GM12878 (cell line): ENCODE measurements around the gene SMAP1. TPM values are rescaled to one million over a fixed set of nuclear protein-coding genes. Genes with fewer than 3 reads are reported as not detected.

ENCODE experiments used
- ATAC-seq: fragments of 200-7000 bp; cut with Tn5 transposase; 3 replicates; pipeline ENCODE4 v1.9.1; 2020; ENCODE audit warnings: mild to moderate bottlenecking, moderate library complexity
- BruUV-seq: library from RNA; stranded (reverse); fragments of 400-500 nt; replicated peaks from 2 replicates; lab custom pipeline; 2021; lab: Mats Ljungman, UMichigan
- CTCF ChIA-PET: fragments of 300-600 bp; sonication (Branson Sonifier 250); formaldehyde crosslinking; extraction: SDS; loops from one replicate; lab custom pipeline; 2021; ENCODE audit warnings: inconsistent platforms; lab: Yijun Ruan, JAX
- POLR2A ChIA-PET: fragments of 350-600 bp; formaldehyde crosslinking; extraction: SDS; loops from one replicate; lab custom pipeline; 2021; ENCODE audit warnings: inconsistent platforms; lab: Charles Lee
- RAD21 ChIA-PET: fragments of 300-600 bp; sonication (Branson Sonifier 250); formaldehyde crosslinking; loops from one replicate; lab custom pipeline; 2023; ENCODE audit warnings: antibody characterized with exemption; ENCODE audit not compliant: unreplicated experiment; lab: Charles Lee
- SMC1A ChIA-PET: fragments of 300-600 bp; sonication (Branson Sonifier 250); formaldehyde crosslinking; loops from one replicate; lab custom pipeline; 2023; ENCODE audit not compliant: unreplicated experiment, uncharacterized antibody; lab: Charles Lee
- DNase-seq: peaks from one replicate; pipeline ENCODE4 v3.0.0-alpha.2; 2011; ENCODE audit warnings: low read depth, low spot score
- FAIRE-seq: peaks from 3 replicates; lab custom pipeline; 2011; peaks lifted over from hg19 to GRCh38; lab: Jason Lieb, UNC
- H2AFZ ChIP-seq: 2 replicates; pipeline ENCODE4 v1.6.0; 2011; ENCODE audit warnings: low read depth, low read length, control low read depth; ENCODE audit not compliant: control insufficient read depth
- H3K27ac ChIP-seq: 2 replicates; pipeline ENCODE4 v1.5.1; 2011; ENCODE audit warnings: control low read depth; ENCODE audit not compliant: control insufficient read depth, insufficient read depth
- H3K27me3 ChIP-seq, 2 experiments: replicated peaks in 1 of 2; 2 replicates each; pipeline versions ENCODE4 v1.6.0 to v1.6.1; 2011; ENCODE audit warnings: low read length in 1 of 2; ENCODE audit not compliant: control insufficient read depth in 2 of 2, insufficient read depth in 2 of 2
- H3K36me3 ChIP-seq, 2 experiments: 2 replicates each; pipeline ENCODE4 v1.5.1; 2011; ENCODE audit warnings: low read length in 1 of 2; ENCODE audit not compliant: control insufficient read depth in 2 of 2, insufficient read depth in 2 of 2
- H3K4me1 ChIP-seq: 2 replicates; pipeline ENCODE4 v1.6.1; 2011; ENCODE audit warnings: mild to moderate bottlenecking, low read length, moderate library complexity, mixed read lengths; ENCODE audit not compliant: control insufficient read depth, insufficient read depth
- H3K4me2 ChIP-seq: 2 replicates; pipeline ENCODE4 v1.6.0; 2011; ENCODE audit warnings: control low read depth; ENCODE audit not compliant: control insufficient read depth, insufficient read depth
- H3K4me3 ChIP-seq: fragments of 200-600 bp; sonication (generic); 2 replicates; pipeline ENCODE4 v1.5.1; 2016
- H3K79me2 ChIP-seq: 2 replicates; pipeline ENCODE4 v1.6.0; 2011; ENCODE audit warnings: low read length; ENCODE audit not compliant: control insufficient read depth, insufficient read depth
- H3K9ac ChIP-seq: 2 replicates; pipeline ENCODE4 v1.8.0; 2011; ENCODE audit warnings: low read length, control low read depth, mixed read lengths; ENCODE audit not compliant: control insufficient read depth, insufficient read depth
- H3K9me3 ChIP-seq: replicated peaks from 3 replicates; pipeline ENCODE4 v1.5.1; 2011; ENCODE audit warnings: mild to moderate bottlenecking, low read length; ENCODE audit not compliant: control insufficient read depth, insufficient read depth
- H4K20me1 ChIP-seq: 2 replicates; pipeline ENCODE4 v1.6.0; 2011; ENCODE audit not compliant: control insufficient read depth, insufficient read depth
- CBX3 ChIP-seq: fragments of 200-600 bp; sonication (generic); IDR thresholded peaks from 2 replicates; pipeline ENCODE4 v1.6.1; 2016; ENCODE audit warnings: low read depth, borderline replicate concordance
- HDAC6 ChIP-seq: fragments of 200-600 bp; sonication (generic); IDR thresholded peaks from one replicate; pipeline ENCODE4 v1.8.0; 2017; ENCODE audit warnings: antibody characterized with exemption; ENCODE audit not compliant: unreplicated experiment
- HDGF ChIP-seq: fragments of 450-650 bp; IDR thresholded peaks from 2 replicates; pipeline ENCODE4 v1.6.1; 2016; ENCODE audit warnings: antibody characterized with exemption
- NR2C1 ChIP-seq: fragments of 450-650 bp; IDR thresholded peaks from 2 replicates; pipeline ENCODE4 v1.6.1; 2017; ENCODE audit warnings: antibody characterized with exemption, mild to moderate bottlenecking, moderate library complexity
- POLR2AphosphoS2 ChIP-seq: IDR thresholded peaks from 2 replicates; pipeline ENCODE4 v1.6.1; 2011; ENCODE audit warnings: low read depth, mild to moderate bottlenecking, low read length, improper control_type of control experiment, moderate library complexity
- SMAD5 ChIP-seq: IDR thresholded peaks from 2 replicates; pipeline ENCODE4 v1.6.1; 2016; ENCODE audit warnings: antibody characterized with exemption, low read depth
- TARDBP ChIP-seq: IDR thresholded peaks from 2 replicates; pipeline ENCODE4 v1.6.1; 2016; ENCODE audit warnings: borderline replicate concordance
- ZNF24 ChIP-seq: fragments of 450-650 bp; IDR thresholded peaks from 2 replicates; pipeline ENCODE4 v1.6.1; 2017; ENCODE audit warnings: antibody characterized with exemption, mild to moderate bottlenecking
- WGBS: methylation state at CpG from one replicate; pipeline ENCODE4 v1.1.6; 2016; ENCODE audit warnings: low lambda C conversion rate; ENCODE audit not compliant: insufficient replicate concordance, insufficient coverage; ENCODE audit errors: missing lambda C conversion rate; 5-methylcytosine and 5-hydroxymethylcytosine counted together
- in situ Hi-C: fragments of 300-500 bp; cut with MboI; formaldehyde crosslinking; loops from 9 replicates; pipeline ENCODE4 v1.14.3; 2018; ENCODE audit warnings: mixed read lengths
- intact Hi-C: fragments of 100-400 bp; cut with micrococcal nuclease; formaldehyde crosslinking; loops from one replicate; pipeline ENCODE4 v1.14.2; 2022; ENCODE audit not compliant: unreplicated experiment
- polyA plus RNA-seq, 11 experiments: library from polyadenylated mRNA; depleted of rRNA in 4 of 11; unstranded in 6 of 11; stranded (reverse) in 5 of 11; fragments of >200 nt; fragmentation: Nextera tagmentation in 4 of 11; fragmentation: Illumina TruSeq in 1 of 11; extraction: Ambion mirVana in 4 of 11; extraction: Trizol in 1 of 11; gene quantifications; 1 replicate in 1 of 11; 2 replicates in 10 of 11; pipeline versions ENCODE4 v1.2.1 to v1.2.3, GENCODE V29; 2011 to 2016; ENCODE audit warnings: inconsistent platforms in 2 of 11, missing spikeins in 2 of 11, low read depth in 1 of 11
- total RNA-seq, 4 experiments: library from RNA; depleted of rRNA in 3 of 4; stranded (reverse); fragments of >200 nt in 3 of 4; fragmentation: Illumina TruSeq in 1 of 4; extraction: Trizol in 1 of 4; gene quantifications; 2 replicates each; pipeline versions ENCODE4 v1.2.1 to v1.2.3, GENCODE V29; 2013 to 2021
- TF ChIP-seq, protein P1 (sequence below): IDR thresholded peaks from 2 replicates; pipeline ENCODE4 v1.6.1; 2012; ENCODE audit warnings: low read depth, low read length, improper control_type of control experiment
- TF ChIP-seq, protein P2 (sequence below): fragments of 150-350 bp; IDR thresholded peaks from 2 replicates; pipeline ENCODE4 v1.6.1; 2014; ENCODE audit warnings: mild to moderate bottlenecking, low read depth, low read length

Gene SMAP1
- total and polyA plus RNA-seq, 10 of the 15 experiments (the other 5 are each of a cell fraction or from before 2014, with no cell fraction given): 13.7 to 33.9 (median 25.3) TPM

- no peak for DNase-seq
Measured at GRCh38 chr6:70668499-70668812, 773 bp downstream of the SMAP1 start.

More at GRCh38 chr6:70668499-70668812, 773 bp downstream of the SMAP1 start:
- POLR2A ChIA-PET: interaction anchor here (1.7 to 2.6 kb wide), 5 partner anchors 10 to 256 kb away, joined by 6 to 12 read pairs (median 11); partner anchors contain the start of genes FAM135A and SDHAF4
- no peaks in the 10 kb centered on the region for H3K27me3 ChIP-seq
- intact Hi-C loops (loop anchor here (2.0 to 5.0 kb wide), 3 partner anchors 18 to 256 kb away; partner anchors contain the start of genes FAM135A and SDHAF4), in situ Hi-C loops (no loop called here)
- peak overlapping the region; percentile 82 for H3K9ac ChIP-seq
- SMC1A ChIA-PET: interaction anchor here (0.7 to 5.2 kb wide), 9 partner anchors 11 to 621 kb away, joined by 3 to 40 read pairs (median 6); partner anchors contain the start of genes FAM135A and SDHAF4
- RAD21 ChIA-PET: interaction anchor here (1.1 to 2.0 kb wide), 3 partner anchors 16 to 102 kb away, joined by 5 to 12 read pairs (median 7); partner anchors contain the start of gene SDHAF4
- peak overlapping the region; percentile 82 for H3K4me2 ChIP-seq
- H3K9me3 ChIP-seq: no peaks in the 10 kb centered on the region
- ATAC-seq (no peak; the same call in 2 of the 3 replicates), FAIRE-seq (no peak)
- TF ChIP-seq CBX3: no peak
- TF ChIP-seq, protein P1, sequence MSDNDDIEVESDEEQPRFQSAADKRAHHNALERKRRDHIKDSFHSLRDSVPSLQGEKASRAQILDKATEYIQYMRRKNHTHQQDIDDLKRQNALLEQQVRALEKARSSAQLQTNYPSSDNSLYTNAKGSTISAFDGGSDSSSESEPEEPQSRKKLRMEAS: no peak
- TF ChIP-seq HDAC6: no peak
- no peak for TF ChIP-seq SMAD5
- TF ChIP-seq, protein P2, sequence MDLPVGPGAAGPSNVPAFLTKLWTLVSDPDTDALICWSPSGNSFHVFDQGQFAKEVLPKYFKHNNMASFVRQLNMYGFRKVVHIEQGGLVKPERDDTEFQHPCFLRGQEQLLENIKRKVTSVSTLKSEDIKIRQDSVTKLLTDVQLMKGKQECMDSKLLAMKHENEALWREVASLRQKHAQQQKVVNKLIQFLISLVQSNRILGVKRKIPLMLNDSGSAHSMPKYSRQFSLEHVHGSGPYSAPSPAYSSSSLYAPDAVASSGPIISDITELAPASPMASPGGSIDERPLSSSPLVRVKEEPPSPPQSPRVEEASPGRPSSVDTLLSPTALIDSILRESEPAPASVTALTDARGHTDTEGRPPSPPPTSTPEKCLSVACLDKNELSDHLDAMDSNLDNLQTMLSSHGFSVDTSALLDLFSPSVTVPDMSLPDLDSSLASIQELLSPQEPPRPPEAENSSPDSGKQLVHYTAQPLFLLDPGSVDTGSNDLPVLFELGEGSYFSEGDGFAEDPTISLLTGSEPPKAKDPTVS: no peak
- TF ChIP-seq TARDBP: no peak
- no peak for TF ChIP-seq NR2C1
- TF ChIP-seq POLR2AphosphoS2: no peak
- TF ChIP-seq HDGF: no peak
- TF ChIP-seq ZNF24: no peak
- TF ChIP-seq, all 136 proteins: peak for 0
- CTCF ChIA-PET: interaction anchor here (1.1 to 4.5 kb wide), 7 partner anchors 9 to 299 kb away, joined by 3 to 38 read pairs (median 7); no protein-coding TSS in a partner anchor
- Histone ChIP-seq H3K36me3 (no peaks in the 10 kb centered on the region), H3K79me2 (peaks cover 42% of the 10 kb centered on the region), H3K27ac (peak overlapping the region; percentile 81), H3K4me1 (peaks cover 4% of the 10 kb centered on the region), H4K20me1 (no peaks in the 10 kb centered on the region), H3K4me3 (peak overlapping the region; percentile 94), H2AFZ (peak overlapping the region; percentile 95)
- no TSS peak for BruUV-seq
- 0% methylated on average over 8 of the region's 8 CpGs for WGBS
